Measurements from ENCODE around the gene PPIH. TPM values are rescaled to one million over a fixed set of nuclear protein-coding genes. Genes with fewer than 3 reads are reported as not detected.
"Not testable (repeated sequence)": the region's sequence is repeated elsewhere in the genome, so short reads cannot be mapped to it uniquely, and the experiment has no call there.

Gene PPIH
- polyA plus RNA-seq, 5 donors: 49.9 to 70.1 (median 60.5) TPM

DNA sequence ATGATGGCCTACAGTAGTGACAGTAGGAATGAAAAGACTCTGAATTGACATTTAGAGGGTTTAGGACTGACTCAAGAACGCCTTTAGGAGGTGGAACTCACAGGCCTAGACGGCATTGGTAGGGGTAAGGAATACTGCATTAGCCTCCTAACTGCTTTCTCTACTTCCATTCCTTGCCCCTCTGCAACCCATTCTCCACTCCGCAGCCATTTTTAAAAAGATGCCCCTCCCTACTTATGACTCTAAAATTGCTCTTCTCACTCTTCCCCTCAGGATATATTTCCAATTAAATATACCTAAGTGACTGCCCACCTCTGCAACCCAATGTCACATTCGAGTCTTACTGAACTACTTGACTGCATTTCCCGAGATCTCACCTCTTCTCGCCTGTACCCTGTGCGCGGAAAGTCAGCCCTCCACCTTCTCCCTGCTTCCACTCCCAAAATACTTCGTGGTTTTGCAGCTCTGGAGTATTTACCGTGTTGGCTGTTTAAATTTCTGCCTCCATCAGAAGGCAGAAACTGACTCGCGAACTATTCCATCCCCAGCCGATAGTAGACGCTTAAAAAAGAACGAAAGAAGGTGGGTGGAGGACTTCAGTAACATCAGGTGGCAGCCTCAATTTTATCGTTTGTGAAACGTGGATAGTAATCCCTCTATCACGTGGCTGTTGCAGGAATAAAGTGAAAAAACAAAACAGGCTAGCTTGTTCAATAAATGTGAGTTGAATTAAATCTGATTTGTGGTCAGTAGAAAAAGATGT, 22.9 kb downstream of the PPIH start:
- peak in 1 of 2 donors; percentile 19 for DNase-seq

DNA sequence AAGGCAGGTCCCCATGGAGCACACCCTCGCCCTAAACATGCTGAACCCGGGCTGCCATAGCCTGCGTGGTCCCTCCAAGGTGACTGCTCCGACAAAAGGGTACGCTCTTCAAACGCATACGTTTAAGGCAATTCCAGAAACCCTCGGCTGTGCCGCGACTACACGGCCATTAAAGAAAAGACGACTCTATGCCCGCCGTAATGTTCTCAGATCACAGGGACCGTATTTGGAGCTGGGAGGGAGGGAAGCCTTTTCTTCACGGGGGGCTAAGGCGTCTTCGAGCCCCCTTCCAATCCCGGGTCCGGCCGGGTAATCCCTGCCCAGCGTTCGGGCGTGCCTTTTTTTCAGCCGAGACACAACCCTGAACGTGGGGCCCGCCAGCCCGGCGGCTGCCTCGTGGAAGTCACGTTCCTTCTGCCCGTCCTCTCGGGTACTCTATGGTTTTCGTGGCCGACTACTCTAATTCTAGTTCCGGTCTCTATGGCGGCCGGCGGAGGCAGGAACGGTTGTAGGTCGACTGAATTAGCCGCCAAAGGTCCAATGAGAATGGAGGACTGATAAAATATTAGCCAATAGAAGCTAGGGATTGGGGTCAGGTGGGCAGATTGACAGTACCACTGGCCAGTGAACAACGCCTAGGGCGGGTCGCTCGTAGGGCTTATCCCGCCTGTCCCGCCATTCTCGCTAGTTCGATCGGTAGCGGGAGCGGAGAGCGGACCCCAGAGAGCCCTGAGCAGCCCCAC, 23.7 kb downstream of the PPIH start, which contains the start of gene YBX1:
Gene YBX1 (plus strand): TSS at position 678 of the 743 bp plus-strand sequence. CDS start 148 bp downstream, outside the sequence.
- peak; percentile 97 to 99 for DNase-seq

DNA sequence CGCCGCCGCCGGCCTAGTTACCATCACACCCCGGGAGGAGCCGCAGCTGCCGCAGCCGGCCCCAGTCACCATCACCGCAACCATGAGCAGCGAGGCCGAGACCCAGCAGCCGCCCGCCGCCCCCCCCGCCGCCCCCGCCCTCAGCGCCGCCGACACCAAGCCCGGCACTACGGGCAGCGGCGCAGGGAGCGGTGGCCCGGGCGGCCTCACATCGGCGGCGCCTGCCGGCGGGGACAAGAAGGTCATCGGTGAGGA, 24.2 kb downstream of the PPIH start:
- DNase-seq: not testable (repeated sequence)

DNA sequence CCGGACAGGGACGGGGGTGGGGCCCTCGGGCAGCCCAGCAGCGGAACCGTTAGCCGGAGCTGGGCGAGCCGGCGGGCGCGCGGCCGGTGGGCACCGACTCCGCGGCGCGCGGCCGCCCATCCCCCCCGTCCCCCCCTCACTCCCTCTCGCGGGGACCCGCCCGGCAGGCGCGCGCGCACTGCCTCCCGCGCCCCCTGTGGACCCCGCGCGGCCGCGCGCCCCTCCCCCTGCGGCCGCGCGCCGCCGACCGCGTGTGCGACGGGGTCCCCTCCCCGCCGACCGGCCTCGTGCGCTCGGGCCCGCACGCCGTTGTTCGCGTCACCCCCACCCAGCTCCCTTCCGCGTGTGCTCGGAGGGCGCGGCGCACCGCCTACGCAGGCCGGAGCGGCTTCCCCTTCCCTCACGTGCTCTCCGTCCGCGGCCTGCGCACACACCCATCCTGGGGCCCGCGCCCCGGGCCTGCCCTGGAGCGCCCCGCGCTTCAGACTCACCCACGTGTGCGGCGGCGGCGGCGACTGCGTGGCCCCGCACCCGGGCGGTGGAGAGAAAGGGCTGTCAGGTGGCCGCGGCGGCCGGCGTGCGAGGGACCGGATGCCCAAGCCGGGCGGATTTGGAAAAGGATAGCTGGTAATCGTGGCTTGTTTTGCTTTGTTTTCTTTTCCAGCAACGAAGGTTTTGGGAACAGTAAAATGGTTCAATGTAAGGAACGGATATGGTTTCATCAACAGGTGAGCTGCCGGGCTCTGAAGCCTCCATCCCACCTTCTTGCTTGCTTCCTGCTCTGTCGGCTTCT, 24.7 kb downstream of the PPIH start:
- DNase-seq: peak; percentile 53 to 64

DNA sequence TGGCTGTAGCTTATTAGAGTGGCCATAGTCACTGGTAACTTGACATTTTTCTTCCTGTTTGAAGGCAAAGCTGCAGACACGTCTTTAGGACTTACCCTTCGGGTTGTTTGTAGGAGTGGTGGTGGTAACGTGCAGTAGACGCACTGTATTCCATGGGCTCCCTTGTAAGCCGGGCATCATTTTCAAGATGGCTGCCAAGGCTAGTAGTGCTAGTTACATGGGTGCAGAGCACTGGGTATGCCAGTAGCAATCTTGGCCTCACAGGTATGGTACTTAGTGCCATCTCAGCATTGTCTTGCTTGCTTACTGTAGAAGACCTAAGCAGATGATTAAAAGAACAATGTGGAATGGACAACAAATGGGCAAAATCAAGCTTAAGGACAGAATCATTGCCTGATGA, 25.9 kb downstream of the PPIH start:
- no peak for DNase-seq

DNA sequence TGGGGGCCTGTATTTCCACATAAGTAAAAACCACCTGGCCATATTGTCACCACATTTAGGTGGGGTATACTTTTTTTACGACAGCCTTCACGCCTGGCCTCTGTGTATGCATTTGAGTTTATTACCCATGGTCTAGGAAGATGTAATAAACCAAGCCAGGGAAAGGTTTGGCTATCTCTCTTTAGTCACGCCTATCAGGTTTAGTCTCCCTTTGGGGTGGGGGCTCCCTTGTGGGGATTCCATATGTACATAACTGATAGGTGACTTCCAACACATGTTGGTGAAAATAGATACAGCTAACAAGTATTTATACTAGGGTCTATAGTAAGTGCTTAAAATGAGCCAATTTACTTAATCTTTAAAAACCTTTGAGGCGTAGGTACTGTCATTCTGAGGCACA, 28.2 kb downstream of the PPIH start:
- DNase-seq: no peak

DNA sequence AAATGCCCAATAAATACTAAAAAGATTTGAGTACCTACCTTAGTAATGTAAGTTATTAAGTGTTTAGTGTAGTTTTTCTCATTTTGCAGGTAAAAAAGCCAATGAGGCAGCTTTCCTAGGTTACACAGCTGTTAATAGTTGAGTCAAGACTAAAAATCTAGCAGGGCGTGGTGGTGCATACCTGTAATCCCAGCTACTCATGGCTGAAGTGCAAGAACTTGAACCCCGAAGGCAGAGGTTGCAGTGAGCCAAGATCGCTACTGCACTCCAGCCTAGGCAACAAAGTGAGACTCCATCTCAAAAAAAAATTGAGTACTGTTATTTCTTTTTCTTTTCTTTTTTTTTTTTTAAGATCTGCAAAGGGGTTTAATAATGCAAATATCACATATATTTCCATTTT, 31.7 kb downstream of the PPIH start:
- DNase-seq: no peak

DNA sequence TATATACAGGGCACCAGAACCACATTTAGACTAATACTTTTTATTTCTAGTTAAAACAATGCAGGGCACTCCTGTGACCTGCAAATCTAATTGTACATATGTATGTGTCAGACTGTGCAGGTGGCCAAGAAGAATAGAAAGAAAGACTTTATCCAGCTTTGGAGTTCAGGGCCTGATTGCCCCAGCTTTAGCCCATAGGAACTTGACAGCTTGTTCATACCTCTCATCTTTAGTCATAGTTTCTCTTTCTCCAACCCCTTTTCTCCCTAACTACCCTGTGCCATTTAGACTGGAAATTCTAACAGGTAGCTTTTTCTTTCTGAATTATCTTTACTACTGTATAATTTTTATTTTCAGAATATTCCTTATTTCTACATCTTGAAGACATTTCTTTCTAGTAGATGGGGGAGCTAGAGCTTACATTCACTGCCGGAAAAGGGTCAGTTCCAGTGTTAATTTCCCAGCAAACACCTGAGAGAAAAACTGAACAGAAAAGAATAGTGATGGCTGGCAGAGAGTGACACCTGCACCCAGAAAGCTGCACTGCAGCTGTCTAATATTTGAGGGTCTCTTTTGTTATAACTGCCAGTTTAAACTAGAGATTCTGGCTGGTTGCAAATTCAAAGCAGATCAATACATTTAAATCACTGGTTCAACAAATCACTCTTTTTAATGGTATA, 32.4 kb downstream of the PPIH start:
- DNase-seq: no peak

DNA sequence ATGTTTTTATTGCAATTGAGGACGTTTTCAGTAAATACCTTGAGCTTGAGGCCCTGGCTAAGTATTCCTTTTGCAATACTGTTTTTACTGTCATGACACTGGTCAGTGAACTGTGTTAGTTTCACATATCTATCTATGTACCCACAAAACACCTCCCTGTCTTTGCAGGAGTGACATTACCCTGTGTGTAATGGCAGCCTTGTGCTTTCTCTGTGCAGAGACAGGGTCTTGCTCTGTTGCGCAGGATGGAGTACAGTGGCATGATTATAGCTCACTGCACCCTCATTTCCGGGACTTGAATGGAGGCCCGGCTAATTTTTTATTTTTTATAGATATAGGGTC, 32.9 kb downstream of the PPIH start:
- DNase-seq: no peak

DNA sequence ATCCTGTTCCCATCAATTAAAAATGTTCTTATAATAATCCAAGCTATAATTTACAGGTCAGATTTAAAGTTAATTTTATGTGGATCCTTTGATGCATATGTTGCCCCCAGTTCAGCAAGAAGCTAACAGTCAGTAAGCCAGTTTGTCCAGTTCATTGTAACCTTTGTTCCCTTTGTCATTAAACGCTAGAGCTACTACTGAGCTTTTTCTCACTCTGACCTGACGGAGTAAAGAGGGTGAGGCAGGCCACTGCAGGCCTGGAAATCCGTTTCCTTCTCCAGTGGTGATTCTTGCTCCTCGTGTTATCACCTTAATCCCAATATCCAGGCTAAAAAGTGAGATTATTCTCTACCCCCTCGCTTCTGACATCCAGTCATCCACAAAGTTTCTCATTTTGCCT, 34.2 kb downstream of the PPIH start:
- DNase-seq: no peak

DNA sequence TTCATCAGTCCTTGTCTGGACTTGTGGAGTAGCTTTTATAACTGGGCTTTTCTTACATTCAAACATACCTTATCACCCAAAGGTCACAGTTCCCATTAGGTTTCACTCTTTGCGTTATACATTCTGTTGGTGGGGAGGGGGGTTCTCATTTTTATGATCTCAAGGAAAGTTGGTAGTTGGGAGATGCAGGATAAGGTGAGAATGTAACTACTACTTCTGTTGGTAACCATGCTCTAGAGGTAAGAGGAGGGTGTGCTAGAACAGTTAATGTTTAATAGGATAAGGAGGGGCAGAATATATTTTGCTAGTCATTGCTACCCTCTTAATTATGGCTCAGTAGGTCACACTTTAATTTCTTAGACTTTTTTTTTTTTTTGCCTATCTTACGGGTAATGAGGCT, 34.7 kb downstream of the PPIH start:
- no peak for DNase-seq

DNA sequence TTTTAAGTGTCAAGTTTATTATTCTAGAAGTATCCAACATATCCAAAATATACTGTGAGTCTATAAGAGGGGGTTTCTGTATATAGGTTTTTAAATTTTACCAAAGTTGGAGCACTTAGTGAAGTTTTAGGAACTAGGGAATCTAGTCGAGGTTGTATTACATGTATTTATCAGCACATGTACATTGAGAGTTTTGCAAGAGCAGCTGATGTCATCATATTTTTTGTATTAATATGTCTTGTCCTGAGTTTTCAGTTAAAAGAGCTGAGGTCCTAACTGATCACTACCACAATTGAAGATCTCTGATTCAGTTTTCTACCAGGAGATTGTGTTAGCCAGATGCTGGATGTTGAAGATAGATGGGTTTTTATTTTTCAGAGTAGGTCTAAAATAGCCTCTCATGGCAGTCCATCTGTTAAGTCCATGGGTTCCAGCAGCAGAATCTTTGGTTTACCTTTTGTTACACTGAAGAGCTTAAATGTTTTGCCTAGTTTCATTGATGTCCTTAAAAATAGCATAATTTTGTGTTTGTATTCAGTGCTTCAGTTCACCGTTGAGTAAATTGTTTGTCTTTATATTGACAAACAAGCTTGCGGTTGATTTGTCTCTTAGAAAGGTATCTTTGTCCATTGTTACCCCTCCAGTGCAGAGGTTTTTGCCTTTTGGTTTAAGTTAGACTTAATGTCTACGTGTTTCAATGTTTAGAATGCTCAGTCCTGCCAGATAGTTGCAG, 40.0 kb downstream of the PPIH start:
- no peak for DNase-seq

DNA sequence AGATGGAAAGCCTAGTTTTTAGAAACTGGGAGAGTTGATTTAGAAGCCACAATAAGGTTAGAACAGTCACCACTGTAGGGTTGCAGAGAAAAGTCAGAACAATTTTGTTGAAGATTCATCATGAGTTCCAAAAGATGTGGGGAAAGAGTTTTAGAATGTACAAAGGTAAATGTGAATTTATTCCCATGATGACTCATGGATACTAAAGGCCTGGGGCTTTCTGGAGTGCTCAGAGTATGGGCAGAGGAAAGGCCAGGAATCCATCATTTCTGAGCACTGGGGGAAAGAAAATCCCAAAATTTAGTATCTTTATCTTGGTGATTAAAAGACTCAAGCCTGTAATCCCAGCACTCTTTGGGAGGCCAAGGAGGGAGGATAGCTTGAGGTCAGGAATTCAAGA, 41.8 kb downstream of the PPIH start:
- no peak for DNase-seq

DNA sequence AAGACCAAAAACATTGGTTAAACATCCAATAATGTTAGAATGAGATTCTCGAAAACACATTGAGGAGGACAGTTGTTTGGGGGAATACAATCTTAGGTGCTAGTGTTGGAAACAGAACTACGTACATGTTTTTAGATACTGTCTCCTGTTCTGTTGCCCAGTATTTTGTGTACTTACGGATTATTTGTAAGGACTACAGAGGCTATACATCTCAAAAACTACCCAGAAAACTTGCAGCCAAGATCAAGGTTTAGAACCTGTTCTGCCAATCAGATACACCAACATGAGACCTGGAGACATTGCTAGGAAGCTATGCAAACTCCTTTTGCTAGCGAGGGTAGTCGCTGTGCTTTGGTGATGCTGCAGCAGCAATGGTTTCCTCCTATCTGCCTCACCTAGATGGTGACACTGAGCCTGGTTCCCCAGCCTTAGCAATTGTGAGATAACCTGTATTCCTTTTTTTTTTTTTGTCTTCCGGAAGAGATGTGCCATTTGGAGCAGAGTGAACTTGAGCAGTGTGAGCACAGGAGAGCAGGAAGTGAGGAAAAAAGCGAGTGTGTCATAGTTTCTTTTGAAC, 45.8 kb downstream of the PPIH start:
- no peak for DNase-seq

DNA sequence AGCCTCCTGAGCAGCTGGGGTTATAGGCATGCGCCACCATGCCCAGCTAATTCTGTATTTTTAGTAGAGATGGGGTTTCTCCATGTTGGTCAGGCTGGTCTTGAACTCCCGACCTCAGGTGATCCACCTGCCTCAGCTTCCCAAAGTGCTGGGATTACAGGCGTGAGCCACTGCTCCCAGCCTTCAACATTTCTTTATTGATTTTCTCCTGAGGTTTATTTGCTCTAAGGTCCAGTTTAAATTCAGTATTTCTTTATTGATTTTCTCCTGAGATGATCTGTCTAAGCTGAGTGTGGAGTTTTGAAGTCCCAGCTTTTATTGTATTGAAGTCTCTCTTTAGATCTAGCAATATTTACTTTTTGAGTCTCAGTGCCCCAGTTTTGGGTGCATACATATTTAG, 54.6 kb downstream of the PPIH start:
- not testable (repeated sequence) for DNase-seq

DNA sequence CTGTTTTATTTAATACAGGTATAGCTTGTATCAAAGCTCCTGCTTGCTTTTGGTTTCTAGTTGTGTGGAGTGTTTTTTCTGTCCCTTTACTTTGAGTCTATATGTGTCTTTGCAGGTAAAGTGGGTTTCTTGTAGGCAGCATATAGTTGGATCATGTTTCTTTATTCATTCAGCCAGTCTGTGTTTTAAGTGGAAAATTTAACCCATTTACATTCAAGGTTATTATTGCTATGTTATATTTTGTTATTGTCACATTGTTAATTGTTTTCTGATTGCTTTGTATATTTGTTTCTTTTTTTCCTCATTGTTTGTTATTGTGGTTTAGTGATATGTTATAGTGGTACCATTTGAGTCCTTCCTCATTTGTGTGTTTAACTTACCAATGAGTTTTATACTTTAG, 55.1 kb downstream of the PPIH start:
- DNase-seq: no peak

DNA sequence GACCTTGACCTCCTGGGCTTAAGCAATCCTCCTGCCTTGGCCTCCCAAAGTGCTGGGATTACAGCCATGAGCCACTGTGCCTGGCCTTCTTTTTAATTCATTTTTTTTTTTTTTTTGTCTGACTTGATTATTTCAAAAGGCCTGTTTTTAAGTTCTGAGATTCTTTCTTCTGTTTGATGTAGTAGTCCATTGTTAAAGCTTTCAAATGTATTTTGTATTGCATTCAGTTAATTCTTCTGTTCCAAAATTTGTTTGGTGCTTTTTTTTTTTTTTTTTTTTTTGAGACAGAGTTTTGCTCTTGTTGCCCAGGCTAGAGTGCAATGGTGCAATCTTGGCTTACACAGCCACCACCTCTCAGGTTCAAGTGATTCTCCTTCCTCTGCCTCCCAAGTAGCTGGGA, 56.2 kb downstream of the PPIH start:
- not testable (repeated sequence) for DNase-seq

DNA sequence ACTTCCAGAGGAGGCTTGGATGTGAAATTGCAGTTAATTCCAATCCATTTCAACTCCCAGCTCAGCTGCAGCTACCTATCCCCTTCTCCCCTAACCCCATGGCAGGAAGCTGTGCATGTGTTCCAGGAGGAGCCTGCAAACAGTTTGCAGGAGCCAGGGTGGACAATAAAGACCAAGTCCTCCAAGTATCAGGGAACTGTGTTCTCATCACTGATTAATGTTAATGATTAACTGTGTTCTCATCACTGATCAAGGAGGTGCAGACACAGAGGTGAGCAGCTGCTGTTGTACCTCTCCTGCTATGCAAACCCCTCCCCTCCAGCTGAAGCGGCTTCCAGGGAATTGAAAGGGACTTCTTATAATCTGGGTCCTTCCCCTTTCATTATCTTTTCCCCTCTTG, 62.6 kb downstream of the PPIH start:
- no peak for DNase-seq

DNA sequence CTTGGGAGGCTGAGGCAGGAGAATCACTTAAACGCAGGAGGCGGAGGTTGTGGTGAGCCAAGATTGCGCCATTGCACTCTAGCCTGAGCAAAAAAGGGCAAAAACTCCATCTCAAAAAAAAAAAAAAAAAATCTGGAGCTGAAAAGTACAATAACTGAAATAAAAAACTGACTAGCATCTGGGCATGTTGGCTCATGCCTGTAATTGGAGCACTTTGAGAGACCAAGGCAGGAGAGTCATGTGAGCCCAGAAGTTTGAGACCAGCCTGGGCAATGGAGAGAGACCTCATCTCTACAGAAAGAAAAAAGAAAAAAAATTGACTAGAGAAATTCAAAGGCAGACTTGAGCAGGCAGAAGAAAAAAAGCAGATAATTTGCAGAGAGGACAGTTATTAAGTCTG, 63.7 kb downstream of the PPIH start:
- no peak for DNase-seq

DNA sequence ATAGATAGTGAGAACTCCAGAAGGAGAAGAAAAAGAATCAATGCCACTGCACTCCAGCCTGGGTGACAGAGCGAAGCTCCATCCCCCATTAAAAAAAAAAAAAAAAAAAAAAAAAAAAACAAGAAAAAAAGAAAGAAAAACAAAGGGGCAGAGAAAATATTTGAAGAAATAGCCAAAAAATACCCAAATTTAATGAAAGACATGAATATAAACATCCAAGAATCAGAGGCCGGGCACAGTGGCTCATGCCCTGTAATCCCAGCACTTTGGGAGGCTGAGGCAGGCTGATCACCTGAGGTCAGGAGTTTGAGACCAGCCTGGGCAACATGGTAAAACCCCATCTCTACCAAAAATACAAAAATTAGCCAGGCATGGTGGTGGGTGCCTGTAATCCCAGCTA, 64.2 kb downstream of the PPIH start:
- not testable (repeated sequence) for DNase-seq

DNA sequence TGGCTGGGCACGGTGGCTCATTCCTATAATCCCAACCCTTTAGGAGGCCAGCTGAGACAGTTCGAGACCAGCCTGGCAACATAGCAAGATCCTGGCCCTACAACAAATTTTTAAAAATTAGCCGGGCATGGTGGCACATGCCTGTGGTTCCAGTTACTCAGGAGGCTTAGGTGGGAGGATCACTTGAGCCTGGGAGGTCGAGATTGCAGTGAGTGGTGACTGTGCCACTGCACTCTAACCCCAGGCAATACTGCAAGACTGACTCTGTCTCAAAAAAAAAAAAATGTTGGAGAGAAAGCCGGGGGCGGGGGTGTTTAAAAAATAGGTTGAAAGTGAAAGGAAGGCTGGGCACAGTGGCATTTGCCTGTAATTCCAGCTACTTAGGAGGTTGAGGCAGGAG, 65.3 kb downstream of the PPIH start:
- no peak for DNase-seq
